K562 (cell line): Measurements from ENCODE around the gene EMC10. TPM values are rescaled to one million over a fixed set of nuclear protein-coding genes. Genes with fewer than 3 reads are reported as not detected.

Source experiments
- CBX3 ChIP-seq, 2 experiments: IDR thresholded peaks; 1 replicate in 1 of 2; 2 replicates in 1 of 2; pipeline ENCODE4 v1.6.1; 2012; ENCODE audit warnings: inconsistent platforms in 2 of 2, low read length in 2 of 2, borderline replicate concordance in 1 of 2, control low read depth in 1 of 2
- CLOCK ChIP-seq: fragments of 250-450 bp; sonication (Bioruptor Pico); IDR thresholded peaks from 2 replicates; pipeline ENCODE4 v1.4.0; 2020; ENCODE audit warnings: mild to moderate bottlenecking, moderate library complexity, borderline replicate concordance
- CREB1 ChIP-seq, 2 experiments: sonication (generic) in 1 of 2; formaldehyde crosslinking in 1 of 2; IDR thresholded peaks; 2 replicates each; pipeline versions ENCODE4 v1.6.1 to v1.8.0; 2012 to 2022; ENCODE audit warnings: inconsistent platforms in 1 of 2, mild to moderate bottlenecking in 1 of 2, missing genetic modification reagents in 1 of 2, moderate library complexity in 1 of 2
- E4F1 ChIP-seq: fragments of 250-450 bp; sonication (Bioruptor Pico); IDR thresholded peaks from 2 replicates; pipeline ENCODE4 v1.5.0; 2021; ENCODE audit warnings: mild to moderate bottlenecking, borderline replicate concordance
- EZH2 ChIP-seq: IDR thresholded peaks from 2 replicates; pipeline ENCODE4 v1.6.1; 2012; ENCODE audit warnings: low read depth, mild to moderate bottlenecking, inconsistent platforms, low read length, borderline replicate concordance
- MAZ ChIP-seq, 2 experiments: fragments of 450-650 bp in 1 of 2; sonication (generic) in 1 of 2; formaldehyde crosslinking; IDR thresholded peaks in 1 of 2; conservative IDR thresholded peaks in 1 of 2; 2 replicates each; pipeline versions ENCODE4 v1.4.0 to v1.5.0; 2020; ENCODE audit warnings: mild to moderate bottlenecking in 1 of 2, missing genetic modification reagents in 1 of 2
- MYC ChIP-seq, 2 experiments: fragments of 250-450 bp in 1 of 2; sonication (Bioruptor Pico) in 1 of 2; IDR thresholded peaks; 2 replicates each; pipeline versions ENCODE4 v1.5.1 to v1.6.1; 2012 to 2021; ENCODE audit warnings: low read depth in 2 of 2, borderline replicate concordance in 1 of 2, improper control_type of control experiment in 1 of 2, low read length in 1 of 2, mild to moderate bottlenecking in 1 of 2, moderate library complexity in 1 of 2
- PBX2 ChIP-seq, 2 experiments: IDR thresholded peaks in 1 of 2; conservative IDR thresholded peaks in 1 of 2; 2 replicates each; pipeline ENCODE4 v1.6.1; 2016; ENCODE audit warnings: low read depth in 2 of 2, mild to moderate bottlenecking in 1 of 2, missing compliant biosample characterization in 1 of 2, missing genetic modification characterization in 1 of 2, moderate library complexity in 1 of 2
- PKNOX1 ChIP-seq: fragments of 450-650 bp; IDR thresholded peaks from 2 replicates; pipeline ENCODE4 v1.6.1; 2016
- SOX6 ChIP-seq: fragments of 450-650 bp; IDR thresholded peaks from 2 replicates; pipeline ENCODE4 v1.6.1; 2014; ENCODE audit warnings: mild to moderate bottlenecking
- STAG1 ChIP-seq: sonication (generic); formaldehyde crosslinking; IDR thresholded peaks from 2 replicates; pipeline ENCODE4 v1.5.0; 2020; ENCODE audit warnings: missing genetic modification reagents, borderline replicate concordance
- SUPT5H ChIP-seq: fragments of 450-650 bp; IDR thresholded peaks from 2 replicates; pipeline ENCODE4 v1.6.1; 2016
- TFAM ChIP-seq: fragments of 250-450 bp; sonication (Bioruptor Pico); conservative IDR thresholded peaks from 2 replicates; pipeline ENCODE4 v1.5.0; 2021; ENCODE audit warnings: mild to moderate bottlenecking, moderate library complexity
- ZBTB17 ChIP-seq: fragments of 450-650 bp; formaldehyde crosslinking; IDR thresholded peaks from 2 replicates; pipeline ENCODE4 v1.4.0; 2020; ENCODE audit warnings: mild to moderate bottlenecking
- ZNF124 ChIP-seq: sonication (generic); formaldehyde crosslinking; IDR thresholded peaks from 2 replicates; pipeline ENCODE4 v1.8.1; 2022; ENCODE audit warnings: missing genetic modification reagents
- ZNF24 ChIP-seq: fragments of 450-650 bp; IDR thresholded peaks from 2 replicates; pipeline ENCODE4 v1.6.1; 2016
- ZNF354B ChIP-seq: fragments of 250-450 bp; sonication (Bioruptor Pico); IDR thresholded peaks from 2 replicates; pipeline ENCODE4 v1.4.0; 2020
- polyA plus RNA-seq, 8 experiments: library from polyadenylated mRNA; depleted of rRNA in 4 of 8; stranded (reverse) in 5 of 8; unstranded in 3 of 8; fragments of >200 nt; fragmentation: Nextera tagmentation in 2 of 8; fragmentation: Illumina TruSeq in 1 of 8; extraction: Ambion mirVana in 2 of 8; extraction: Trizol in 1 of 8; gene quantifications; 2 replicates each; pipeline versions ENCODE4 v1.2.1 to v1.2.3, GENCODE V29; 2011 to 2014; ENCODE audit warnings: inconsistent platforms in 1 of 8, missing spikeins in 1 of 8
- total RNA-seq, 7 experiments: library from RNA; depleted of rRNA in 6 of 7; stranded (reverse); fragments of >200 nt in 6 of 7; fragmentation: Illumina TruSeq in 2 of 7; extraction: Trizol in 2 of 7; gene quantifications; 2 replicates each; pipeline versions ENCODE4 v1.2.1 to v1.2.3, GENCODE V29; 2011 to 2021; ENCODE audit warnings: low replicate concordance in 1 of 7

Gene EMC10
- total and polyA plus RNA-seq, 9 of the 15 experiments (the other 6 are each of a cell fraction or from before 2014, with no cell fraction given) = 1.4 to 46.0 (median 13.1) TPM

GRCh38 chr19:50461066-50461875, 15.0 kb upstream of the EMC10 start (continued):
- TF ChIP-seq PKNOX1 = peak; percentile 73
- TF ChIP-seq CLOCK (CRISPR knock-in tag) = no peak
- TF ChIP-seq MAZ (CRISPR knock-in tag; conservative IDR thresholded peaks at IDR 0.05 in 1 of 2, IDR thresholded peaks at IDR 0.05 in 1 of 2) = 0 out of 4 replicates have a peak, but pooled peaks of 1 of the 2 experiments have one; percentile 13
- peak; percentile 78; the same call in 1 of the 2 replicates for TF ChIP-seq STAG1 (CRISPR knock-in tag)
- TF ChIP-seq MYC (IDR thresholded peaks at IDR 0.05; ENCODE audit: low read depth, low read length) = peak; percentile 41
- TF ChIP-seq MYC (CRISPR knock-in tag; IDR thresholded peaks at IDR 0.05; ENCODE audit: borderline replicate concordance, low read depth) = no peak
- TF ChIP-seq E4F1 (CRISPR knock-in tag) = no peak
- TF ChIP-seq CBX3 (IDR thresholded peaks at IDR 0.05; ENCODE audit: borderline replicate concordance in 1 of 2, low read length in 2 of 2) = peak in 1 of 2 experiments; percentile 45; a peak in 1 of 3 replicates
- no peak for TF ChIP-seq ZBTB17
- TF ChIP-seq ZNF354B (CRISPR knock-in tag) = no peak
- TF ChIP-seq ZNF24 = 0 out of 2 replicates have a peak, but pooled peaks have one; percentile 33
- no peak for TF ChIP-seq TFAM (CRISPR knock-in tag)
- no peak for TF ChIP-seq ZNF124 (CRISPR knock-in tag)
- TF ChIP-seq PBX2 (CRISPR knock-in tag; IDR thresholded peaks at IDR 0.05; ENCODE audit: low read depth) = no peak
- peak; percentile 56 for TF ChIP-seq PBX2 (tag; conservative IDR thresholded peaks at IDR 0.05; ENCODE audit: low read depth)
- no peak for TF ChIP-seq EZH2
- peak; percentile 84 for TF ChIP-seq SOX6
- TF ChIP-seq SUPT5H = no peak
- no peak for TF ChIP-seq CREB1 (IDR thresholded peaks at IDR 0.05)
- TF ChIP-seq CREB1 (CRISPR knock-in tag; IDR thresholded peaks at IDR 0.05) = peak; percentile 32; the same call in 1 of the 2 replicates
